GM23338 (cell line): Measurements from ENCODE around the gene FLG2. TPM values are rescaled to one million over a fixed set of nuclear protein-coding genes. Genes with fewer than 3 reads are reported as not detected.

Experiments
- ATAC-seq: fragments of 200-7000 bp; cut with Tn5 transposase; 3 replicates; pipeline ENCODE4 v1.9.1; 2020
- DNase-seq: peaks from one replicate; pipeline ENCODE4 v3.0.0-alpha.2; 2015; ENCODE audit warnings: low spot score
- H2AFZ ChIP-seq: fragments of 200-600 bp; sonication (generic); 2 replicates; pipeline ENCODE4 v1.8.0; 2016; ENCODE audit warnings: antibody characterized with exemption, mild to moderate bottlenecking, moderate library complexity
- H3F3A ChIP-seq: fragments of 200-600 bp; sonication (generic); replicated peaks from 2 replicates; pipeline ENCODE4 v1.8.0; 2017; ENCODE audit warnings: antibody characterized with exemption, mixed run types, low read depth
- H3K27ac ChIP-seq: fragments of 200-600 bp; sonication (generic); 2 replicates; pipeline ENCODE4 v1.6.1; 2016; ENCODE audit warnings: low read depth
- H3K27me3 ChIP-seq: fragments of 200-600 bp; sonication (generic); 2 replicates; pipeline ENCODE4 v1.8.0; 2016; ENCODE audit warnings: mild to moderate bottlenecking, mixed run types, moderate library complexity; ENCODE audit not compliant: insufficient read depth
- H3K36me3 ChIP-seq: fragments of 200-600 bp; sonication (generic); 2 replicates; pipeline ENCODE4 v1.8.0; 2016; ENCODE audit warnings: mild to moderate bottlenecking; ENCODE audit not compliant: insufficient read depth
- H3K4me1 ChIP-seq: fragments of 200-600 bp; sonication (generic); 2 replicates; pipeline ENCODE4 v1.8.0; 2016; ENCODE audit warnings: mild to moderate bottlenecking, moderate library complexity; ENCODE audit not compliant: insufficient read depth
- H3K4me2 ChIP-seq: fragments of 200-600 bp; sonication (generic); 2 replicates; pipeline ENCODE4 v1.7.1; 2017; ENCODE audit warnings: mixed run types
- H3K4me3 ChIP-seq: fragments of 200-600 bp; sonication (generic); 2 replicates; pipeline ENCODE4 v1.6.1; 2016; ENCODE audit warnings: mixed run types
- H3K79me2 ChIP-seq: fragments of 200-600 bp; sonication (generic); replicated peaks from 2 replicates; pipeline ENCODE4 v1.8.0; 2017; ENCODE audit warnings: mild to moderate bottlenecking; ENCODE audit not compliant: insufficient read depth
- H3K9me2 ChIP-seq: fragments of 200-600 bp; sonication (generic); 2 replicates; pipeline ENCODE4 v1.8.0; 2017; ENCODE audit not compliant: insufficient read depth
- H4K20me1 ChIP-seq: fragments of 200-600 bp; sonication (generic); replicated peaks from 2 replicates; pipeline ENCODE4 v1.8.0; 2017; ENCODE audit warnings: mild to moderate bottlenecking; ENCODE audit not compliant: insufficient read depth
- H3K27ac Mint-ChIP-seq: 2 replicates; pipeline ENCODE4 v1.8.0; 2020; ENCODE audit warnings: inconsistent platforms, mild to moderate bottlenecking, moderate library complexity, mixed read lengths
- H3K27me3 Mint-ChIP-seq: 3 replicates; pipeline ENCODE4 v1.8.0; 2022; ENCODE audit warnings: low read depth, mild to moderate bottlenecking, moderate library complexity, mixed read lengths, inconsistent platforms; ENCODE audit not compliant: insufficient read depth, poor library complexity
- H3K36me3 Mint-ChIP-seq: 3 replicates; pipeline ENCODE4 v1.8.0; 2021; ENCODE audit warnings: low read depth, mild to moderate bottlenecking, inconsistent platforms, moderate library complexity, mixed read lengths
- H3K4me1 Mint-ChIP-seq: 3 replicates; pipeline ENCODE4 v1.8.0; 2020; ENCODE audit warnings: mild to moderate bottlenecking, inconsistent platforms, mixed read lengths
- H3K4me3 Mint-ChIP-seq: 3 replicates; pipeline ENCODE4 v1.8.0; 2021; ENCODE audit warnings: moderate library complexity, mild to moderate bottlenecking, inconsistent platforms, mixed read lengths
- H3K9me3 Mint-ChIP-seq: 3 replicates; pipeline ENCODE4 v1.8.0; 2020; ENCODE audit warnings: moderate library complexity, mild to moderate bottlenecking, inconsistent platforms, mixed read lengths
- CREB1 ChIP-seq: fragments of 250-450 bp; sonication (Bioruptor Pico); IDR thresholded peaks from 2 replicates; pipeline ENCODE4 v1.5.0; 2020; ENCODE audit warnings: low read depth, mild to moderate bottlenecking, moderate library complexity
- ETS1 ChIP-seq: IDR thresholded peaks from 2 replicates; pipeline ENCODE4 v1.6.1; 2016; ENCODE audit warnings: antibody characterized with exemption
- EZH2phosphoT487 ChIP-seq: fragments of 200-600 bp; sonication (generic); IDR thresholded peaks from one replicate; pipeline ENCODE4 v1.8.1; 2018; ENCODE audit warnings: antibody characterized with exemption; ENCODE audit not compliant: unreplicated experiment
- JUNB ChIP-seq: IDR thresholded peaks from one replicate; pipeline ENCODE4 v1.6.1; 2016; ENCODE audit warnings: antibody characterized with exemption; ENCODE audit not compliant: unreplicated experiment
- NANOG ChIP-seq: IDR thresholded peaks from 2 replicates; pipeline ENCODE4 v1.6.1; 2016; ENCODE audit warnings: antibody characterized with exemption, borderline replicate concordance
- REST ChIP-seq: IDR thresholded peaks from one replicate; pipeline ENCODE4 v1.6.1; 2018; ENCODE audit warnings: antibody characterized with exemption; ENCODE audit not compliant: unreplicated experiment
- STAT1 ChIP-seq: IDR thresholded peaks from one replicate; pipeline ENCODE4 v1.6.1; 2016; ENCODE audit warnings: antibody characterized with exemption; ENCODE audit not compliant: unreplicated experiment
- ZNF114 ChIP-seq: fragments of 250-450 bp; sonication (Bioruptor Pico); IDR thresholded peaks from 2 replicates; pipeline ENCODE4 v1.5.0; 2020; ENCODE audit warnings: mild to moderate bottlenecking, moderate library complexity
- ZNF331 ChIP-seq: fragments of 250-450 bp; sonication (Bioruptor Pico); IDR thresholded peaks from 2 replicates; pipeline ENCODE4 v1.5.0; 2020; ENCODE audit warnings: low read depth, mild to moderate bottlenecking, moderate library complexity
- polyA plus RNA-seq: library from polyadenylated mRNA; unstranded; fragments of >200 nt; fragmentation: Nextera tagmentation; extraction: Ambion mirVana; gene quantifications from 2 replicates; pipeline ENCODE4 v1.2.1, GENCODE V29; 2016
- total RNA-seq: library from RNA; depleted of rRNA; stranded (reverse); fragments of >200 nt; shearing (Covaris generic); gene quantifications from 2 replicates; pipeline ENCODE4 v1.2.3, GENCODE V29; 2014
- TF ChIP-seq, protein P1 (sequence below), 2 experiments: fragments of 200-600 bp in 1 of 2; sonication (generic) in 1 of 2; conservative IDR thresholded peaks; 2 replicates each; pipeline versions ENCODE4 v1.5.1 to v1.6.1; 2016 to 2017; ENCODE audit warnings: antibody characterized with exemption in 2 of 2, low read depth in 2 of 2, mild to moderate bottlenecking in 2 of 2, moderate library complexity in 1 of 2

Gene FLG2
- total and polyA plus RNA-seq, 2 experiments from 2014 or later, result not detected

GRCh38 chr1:152344438-152344837, 15.4 kb downstream of the FLG2 start:
- Histone ChIP-seq H3K27me3 (no peaks in the 10 kb centered on the region), H3K4me1 (no peaks in the 10 kb centered on the region), H3K4me3 (no peak overlapping the region), H3K4me2 (no peak overlapping the region), H3K79me2 (no peaks in the 10 kb centered on the region), H4K20me1 (no peaks in the 10 kb centered on the region), H3K36me3 (no peaks in the 10 kb centered on the region), H3K9me2 (no peaks in the 10 kb centered on the region), H3K27ac (no peak overlapping the region), H3F3A (no peaks in the 10 kb centered on the region), H2AFZ (no peak overlapping the region)
- Mint-ChIP-seq H3K27ac (no peak overlapping the region), H3K27me3 (no peaks in the 10 kb centered on the region), H3K4me3 (no peak overlapping the region), H3K9me3 (no peaks in the 10 kb centered on the region), H3K4me1 (no peaks in the 10 kb centered on the region), H3K36me3 (no peaks in the 10 kb centered on the region)
- no peak for ATAC-seq
- no peak for DNase-seq
- no peak for TF ChIP-seq ZNF114 (CRISPR knock-in tag)
- no peak for TF ChIP-seq CREB1 (CRISPR knock-in tag)
- TF ChIP-seq STAT1, result no peak

GRCh38 chr1:152343006-152343405, 16.8 kb downstream of the FLG2 start:
- no peak for ATAC-seq
- Histone ChIP-seq H3K27me3 (no peaks in the 10 kb centered on the region), H3K36me3 (no peaks in the 10 kb centered on the region), H3K4me2 (no peak overlapping the region), H3K79me2 (no peaks in the 10 kb centered on the region), H4K20me1 (no peaks in the 10 kb centered on the region), H3K4me1 (no peaks in the 10 kb centered on the region), H3F3A (no peaks in the 10 kb centered on the region), H3K27ac (no peak overlapping the region), H2AFZ (no peak overlapping the region), H3K9me2 (no peaks in the 10 kb centered on the region), H3K4me3 (no peak overlapping the region)
- Mint-ChIP-seq H3K4me1 (no peaks in the 10 kb centered on the region), H3K36me3 (no peaks in the 10 kb centered on the region), H3K27ac (no peak overlapping the region), H3K27me3 (no peaks in the 10 kb centered on the region), H3K9me3 (no peaks in the 10 kb centered on the region), H3K4me3 (no peak overlapping the region)
- DNase-seq, result no peak
- no peak for TF ChIP-seq CREB1 (CRISPR knock-in tag)
- TF ChIP-seq NANOG, result no peak
- no peak for TF ChIP-seq JUNB
- no peak for TF ChIP-seq ETS1
- TF ChIP-seq, protein P1, sequence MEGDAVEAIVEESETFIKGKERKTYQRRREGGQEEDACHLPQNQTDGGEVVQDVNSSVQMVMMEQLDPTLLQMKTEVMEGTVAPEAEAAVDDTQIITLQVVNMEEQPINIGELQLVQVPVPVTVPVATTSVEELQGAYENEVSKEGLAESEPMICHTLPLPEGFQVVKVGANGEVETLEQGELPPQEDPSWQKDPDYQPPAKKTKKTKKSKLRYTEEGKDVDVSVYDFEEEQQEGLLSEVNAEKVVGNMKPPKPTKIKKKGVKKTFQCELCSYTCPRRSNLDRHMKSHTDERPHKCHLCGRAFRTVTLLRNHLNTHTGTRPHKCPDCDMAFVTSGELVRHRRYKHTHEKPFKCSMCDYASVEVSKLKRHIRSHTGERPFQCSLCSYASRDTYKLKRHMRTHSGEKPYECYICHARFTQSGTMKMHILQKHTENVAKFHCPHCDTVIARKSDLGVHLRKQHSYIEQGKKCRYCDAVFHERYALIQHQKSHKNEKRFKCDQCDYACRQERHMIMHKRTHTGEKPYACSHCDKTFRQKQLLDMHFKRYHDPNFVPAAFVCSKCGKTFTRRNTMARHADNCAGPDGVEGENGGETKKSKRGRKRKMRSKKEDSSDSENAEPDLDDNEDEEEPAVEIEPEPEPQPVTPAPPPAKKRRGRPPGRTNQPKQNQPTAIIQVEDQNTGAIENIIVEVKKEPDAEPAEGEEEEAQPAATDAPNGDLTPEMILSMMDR (conservative IDR thresholded peaks at IDR 0.05; ENCODE audit: low read depth in 2 of 2), result no peak
- no peak for TF ChIP-seq ZNF331 (CRISPR knock-in tag)
- no peak for TF ChIP-seq REST
- no peak for TF ChIP-seq ZNF114 (CRISPR knock-in tag)
- TF ChIP-seq EZH2phosphoT487, result no peak
- no peak for TF ChIP-seq STAT1
